DOHH2 (cell line): ENCODE results near the gene EZH1.

Source experiments
- CTCF ChIP-seq: fragments of 200-600 bp; sonication (generic); IDR thresholded peaks from one replicate; pipeline ENCODE4 v1.5.1; 2014; ENCODE audit warnings: antibody characterized with exemption, mild to moderate bottlenecking, low read depth, low read length; ENCODE audit not compliant: poor library complexity, severe bottlenecking
- EZH2phosphoT487 ChIP-seq: fragments of 200-600 bp; sonication (generic); IDR thresholded peaks from 2 replicates; pipeline ENCODE4 v1.6.1; 2017; ENCODE audit warnings: borderline replicate concordance, mild to moderate bottlenecking, antibody characterized with exemption, low read length, moderate library complexity, mixed read lengths

- TF ChIP-seq CTCF (no peak), EZH2phosphoT487 (no peak)
Measured at GRCh38 chr17:42678951-42679491, 65.8 kb downstream of the EZH1 start.
